Neutrophil (primary cell): ENCODE measurements around the gene FOLR1.
"Not testable (repeated sequence)": the region's sequence is repeated elsewhere in the genome, so short reads cannot be mapped to it uniquely, and the experiment has no call there.

Experiments
- H3K27ac ChIP-seq: fragments of 200-600 bp; sonication (generic); 2 replicates; pipeline ENCODE4 v1.5.1; 2016; ENCODE audit warnings: mild to moderate bottlenecking, moderate library complexity
- H3K27me3 ChIP-seq: fragments of 200-600 bp; sonication (generic); 2 replicates; pipeline ENCODE4 v1.6.0; 2016; ENCODE audit warnings: mild to moderate bottlenecking
- H3K36me3 ChIP-seq: fragments of 200-600 bp; sonication (generic); 2 replicates; pipeline ENCODE4 v1.5.1; 2017
- H3K4me1 ChIP-seq, 2 experiments: fragments of 200-600 bp in 1 of 2; sonication (generic) in 1 of 2; 1 replicate in 1 of 2; 2 replicates in 1 of 2; pipeline versions ENCODE4 v1.5.1 to v1.6.1; 2013 to 2016; ENCODE audit warnings: low read depth in 1 of 2, low read length in 1 of 2, mild to moderate bottlenecking in 1 of 2, moderate library complexity in 1 of 2; ENCODE audit not compliant: control insufficient read depth in 1 of 2, insufficient read depth in 1 of 2
- H3K4me3 ChIP-seq, 2 experiments: fragments of 200-600 bp in 1 of 2; sonication (generic) in 1 of 2; 1 replicate in 1 of 2; 2 replicates in 1 of 2; pipeline ENCODE4 v1.5.1; 2013 to 2016; ENCODE audit warnings: low read depth in 1 of 2, low read length in 1 of 2, mild to moderate bottlenecking in 1 of 2, moderate library complexity in 1 of 2
- H3K9me3 ChIP-seq: fragments of 200-600 bp; sonication (generic); 2 replicates; pipeline ENCODE4 v1.5.1; 2016
- TF ChIP-seq, protein P1 (sequence below): fragments of 200-600 bp; sonication (generic); IDR thresholded peaks from 2 replicates; pipeline ENCODE4 v1.5.1; 2016; ENCODE audit warnings: antibody characterized with exemption

FOLR1 gene

DNA sequence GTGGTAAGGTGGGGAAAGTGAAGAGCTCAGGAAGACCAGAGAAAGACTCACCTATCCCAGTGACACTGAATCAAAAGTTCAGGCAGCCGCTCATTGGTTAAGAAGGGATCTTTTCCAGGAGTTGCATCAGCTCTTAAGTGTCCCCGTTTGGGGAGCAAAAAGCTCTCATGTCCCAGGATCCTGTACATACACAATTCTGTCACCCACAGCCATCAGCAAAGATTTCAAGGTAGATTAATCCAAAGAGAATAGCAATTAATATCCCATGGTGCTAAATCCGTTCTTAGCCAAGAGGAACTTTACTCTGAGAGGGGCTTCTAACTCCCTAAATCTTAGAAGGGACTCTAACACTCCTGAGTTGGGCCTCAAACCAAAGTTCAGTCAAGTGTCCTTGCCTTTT, 37.1 kb upstream of the FOLR1 start:
- Histone ChIP-seq H3K27me3 (peaks cover 6% of the 10 kb centered on the region), H3K27ac (no peak overlapping the region), H3K4me1 (no peaks in the 10 kb centered on the region), H3K9me3 (no peaks in the 10 kb centered on the region), H3K4me3 (no peak overlapping the region), H3K36me3 (no peaks in the 10 kb centered on the region)
- TF ChIP-seq, protein P1, sequence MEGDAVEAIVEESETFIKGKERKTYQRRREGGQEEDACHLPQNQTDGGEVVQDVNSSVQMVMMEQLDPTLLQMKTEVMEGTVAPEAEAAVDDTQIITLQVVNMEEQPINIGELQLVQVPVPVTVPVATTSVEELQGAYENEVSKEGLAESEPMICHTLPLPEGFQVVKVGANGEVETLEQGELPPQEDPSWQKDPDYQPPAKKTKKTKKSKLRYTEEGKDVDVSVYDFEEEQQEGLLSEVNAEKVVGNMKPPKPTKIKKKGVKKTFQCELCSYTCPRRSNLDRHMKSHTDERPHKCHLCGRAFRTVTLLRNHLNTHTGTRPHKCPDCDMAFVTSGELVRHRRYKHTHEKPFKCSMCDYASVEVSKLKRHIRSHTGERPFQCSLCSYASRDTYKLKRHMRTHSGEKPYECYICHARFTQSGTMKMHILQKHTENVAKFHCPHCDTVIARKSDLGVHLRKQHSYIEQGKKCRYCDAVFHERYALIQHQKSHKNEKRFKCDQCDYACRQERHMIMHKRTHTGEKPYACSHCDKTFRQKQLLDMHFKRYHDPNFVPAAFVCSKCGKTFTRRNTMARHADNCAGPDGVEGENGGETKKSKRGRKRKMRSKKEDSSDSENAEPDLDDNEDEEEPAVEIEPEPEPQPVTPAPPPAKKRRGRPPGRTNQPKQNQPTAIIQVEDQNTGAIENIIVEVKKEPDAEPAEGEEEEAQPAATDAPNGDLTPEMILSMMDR, result no peak

DNA sequence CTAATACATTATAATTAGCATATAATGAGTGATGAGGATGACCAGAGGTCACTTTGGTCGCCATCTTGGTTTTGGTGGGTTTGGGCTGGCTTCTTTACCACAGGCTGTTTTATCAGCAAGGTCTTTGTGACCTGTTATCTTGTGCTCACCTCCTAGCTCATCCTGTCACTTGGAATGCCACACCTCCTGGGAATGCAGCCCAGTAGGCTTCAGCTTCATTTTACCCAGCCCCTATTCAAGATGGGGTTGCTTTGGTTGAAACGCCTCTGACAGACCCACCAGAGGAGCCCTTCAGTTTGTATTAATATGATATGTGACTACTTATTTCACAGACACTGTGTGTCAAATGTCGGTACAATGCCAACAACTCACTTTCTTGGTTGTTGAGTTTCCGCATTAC, 36.2 kb upstream of the FOLR1 start:
- Histone ChIP-seq H3K36me3 (no peaks in the 10 kb centered on the region), H3K27ac (no peak overlapping the region), H3K4me3 (no peak overlapping the region), H3K4me1 (no peaks in the 10 kb centered on the region), H3K27me3 (peaks cover 6% of the 10 kb centered on the region), H3K9me3 (no peaks in the 10 kb centered on the region)
- TF ChIP-seq, protein P1, result no peak

DNA sequence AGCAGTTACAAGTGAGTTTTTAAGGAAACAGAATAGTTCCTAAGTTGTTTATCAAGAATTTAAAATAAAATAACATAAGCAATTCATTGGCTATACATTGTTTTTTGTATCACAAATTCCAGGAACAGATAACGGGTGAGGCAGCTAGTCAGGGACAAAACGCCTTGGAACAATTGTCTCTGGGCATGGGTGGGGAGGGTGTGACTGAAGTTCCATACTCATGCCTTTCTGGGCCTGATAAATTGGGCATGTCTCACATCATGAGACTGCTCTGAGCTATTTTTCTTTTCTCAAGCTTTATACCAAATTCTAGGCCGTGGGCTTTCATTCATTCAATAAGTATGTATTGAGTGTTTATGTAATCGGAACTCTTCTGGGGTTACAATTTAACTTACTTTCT, 34.8 kb upstream of the FOLR1 start:
- no peak overlapping the region for H3K4me3 ChIP-seq
- TF ChIP-seq, protein P1, result no peak
- no peaks in the 10 kb centered on the region for H3K4me1 ChIP-seq
- H3K36me3 ChIP-seq, result no peaks in the 10 kb centered on the region
- H3K9me3 ChIP-seq, result no peaks in the 10 kb centered on the region
- peaks cover 6% of the 10 kb centered on the region for H3K27me3 ChIP-seq
- no peak overlapping the region for H3K27ac ChIP-seq

DNA sequence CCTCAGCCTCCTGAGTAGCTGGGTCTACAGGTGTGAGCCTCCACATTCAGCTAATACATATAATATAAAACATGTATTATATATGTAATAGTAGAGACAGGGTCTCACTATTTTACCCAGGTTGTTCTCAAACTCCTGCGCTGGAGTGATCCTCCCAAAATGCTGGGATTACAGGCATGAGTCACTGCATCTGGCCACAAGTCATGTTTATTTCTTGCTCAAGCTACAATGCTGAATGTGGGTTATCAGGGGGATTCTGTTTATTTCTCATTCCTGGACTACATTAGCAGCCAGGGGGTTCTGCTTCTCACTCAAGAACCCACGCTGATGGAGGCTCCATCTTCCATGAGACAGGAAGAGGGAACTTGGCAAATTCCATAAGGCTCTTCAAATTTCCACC, 31.6 kb upstream of the FOLR1 start:
- TF ChIP-seq, protein P1, result no peak
- H3K36me3 ChIP-seq, result no peaks in the 10 kb centered on the region
- H3K4me3 ChIP-seq, result no peak overlapping the region
- H3K27me3 ChIP-seq, result peaks cover 6% of the 10 kb centered on the region
- no peaks in the 10 kb centered on the region for H3K4me1 ChIP-seq
- H3K27ac ChIP-seq, result no peak overlapping the region
- H3K9me3 ChIP-seq, result no peaks in the 10 kb centered on the region

DNA sequence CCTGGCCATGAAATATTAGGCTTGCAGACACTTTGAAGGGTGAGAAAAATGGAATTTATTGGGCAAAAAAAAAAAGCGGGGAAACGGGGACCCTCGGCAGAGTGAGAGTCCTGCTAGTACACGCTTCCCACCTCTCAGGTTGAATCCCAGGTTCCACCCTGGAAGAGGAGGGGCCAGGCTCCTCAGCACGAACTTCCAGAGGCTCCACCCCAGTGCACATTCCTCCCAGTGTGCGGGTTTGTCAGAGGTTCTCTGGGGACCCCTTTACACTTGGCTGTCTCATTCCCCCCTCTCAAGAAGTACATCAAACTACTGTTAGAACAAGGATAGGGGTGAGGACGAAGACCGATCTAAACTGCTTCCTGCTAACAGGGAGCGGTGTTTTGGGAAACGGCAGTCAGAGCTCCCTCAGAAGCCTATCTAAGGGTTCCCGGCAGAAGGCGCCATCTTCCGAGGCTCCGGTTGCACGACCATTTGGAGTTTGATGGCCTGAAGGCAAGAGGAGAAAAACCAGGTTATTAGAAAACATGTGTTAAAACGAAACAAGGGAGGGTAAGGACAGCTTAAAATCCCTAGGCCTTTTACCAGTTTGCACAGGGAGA, 28.9 kb upstream of the FOLR1 start:
- no peaks in the 10 kb centered on the region for H3K4me1 ChIP-seq
- no peaks in the 10 kb centered on the region for H3K36me3 ChIP-seq
- H3K9me3 ChIP-seq, result no peaks in the 10 kb centered on the region
- no peak overlapping the region for H3K27ac ChIP-seq
- TF ChIP-seq, protein P1, result no peak
- no peak overlapping the region for H3K4me3 ChIP-seq
- H3K27me3 ChIP-seq, result peaks cover 6% of the 10 kb centered on the region

DNA sequence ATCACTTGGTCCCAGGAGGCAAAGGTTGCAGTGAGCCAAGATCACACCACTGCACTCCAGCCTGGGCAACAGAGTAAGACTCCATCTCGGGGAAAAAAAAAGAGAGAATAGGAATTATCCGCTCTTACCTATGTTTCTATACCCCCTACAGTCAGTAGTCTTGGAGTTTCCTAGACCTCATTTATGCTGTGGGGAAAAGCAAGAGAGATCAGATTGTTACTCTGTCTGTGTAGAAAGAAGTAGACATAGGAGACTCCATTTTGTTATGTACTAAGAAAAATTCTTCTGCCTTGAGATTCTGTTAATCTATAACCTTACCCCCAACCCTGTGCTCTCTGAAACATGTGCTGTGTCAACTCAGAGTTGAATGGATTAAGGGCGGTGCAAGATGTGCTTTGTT, 27.8 kb upstream of the FOLR1 start:
- H3K27ac ChIP-seq, H3K27me3 ChIP-seq, H3K4me3 ChIP-seq, H3K36me3 ChIP-seq, H3K4me1 ChIP-seq, H3K9me3 ChIP-seq: not testable (repeated sequence)

DNA sequence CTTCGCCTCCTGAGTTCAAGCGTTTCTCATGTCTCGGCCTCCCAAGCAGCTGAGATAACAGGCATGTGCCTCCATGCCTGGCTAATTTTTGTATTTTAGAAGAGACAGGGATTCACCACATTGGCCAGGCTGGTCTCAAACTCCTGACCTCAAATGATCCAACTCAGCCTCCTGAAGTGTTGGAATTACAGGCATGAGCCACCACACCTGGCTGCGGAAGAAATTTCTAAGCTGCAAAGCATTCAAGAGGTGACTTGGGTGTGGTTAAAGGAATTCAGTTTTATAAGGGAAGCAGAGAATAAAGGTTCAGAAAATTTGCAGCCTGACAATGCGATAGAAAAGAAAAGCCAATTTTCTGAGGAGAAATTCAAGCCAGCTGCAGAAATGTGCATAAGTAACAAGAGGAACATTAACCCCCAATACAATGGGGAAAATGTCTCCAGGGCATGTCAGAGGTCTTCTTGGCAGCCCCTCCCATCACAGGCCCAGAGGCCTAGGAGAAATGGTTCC, 22.8 kb upstream of the FOLR1 start:
- H3K4me3 ChIP-seq, H3K27ac ChIP-seq: not testable (repeated sequence)

DNA sequence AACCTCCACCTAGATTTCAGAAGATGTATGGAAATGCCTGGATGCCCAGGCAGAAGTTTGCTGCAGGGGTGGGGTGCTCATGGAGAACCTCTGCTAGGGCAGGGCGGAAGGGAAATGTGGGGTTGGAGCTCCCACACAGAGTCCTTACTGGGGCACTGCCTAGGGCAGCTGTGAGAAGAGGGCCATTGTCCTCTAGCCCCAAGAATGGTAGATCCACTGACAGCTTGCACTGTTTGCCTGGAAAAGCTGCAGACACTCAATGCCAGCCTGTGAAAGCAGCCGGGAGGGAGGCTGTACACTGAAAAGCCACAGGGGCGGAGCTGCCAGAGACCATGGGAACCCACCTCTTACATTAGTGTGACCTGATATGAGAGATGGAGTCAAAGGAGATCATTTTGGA, 22.2 kb upstream of the FOLR1 start:
- peaks cover 31 to 37% of the 10 kb centered on the region in 2 experiments for H3K4me1 ChIP-seq
- H3K27ac ChIP-seq, H3K36me3 ChIP-seq, H3K27me3 ChIP-seq, H3K9me3 ChIP-seq, H3K4me3 ChIP-seq: not testable (repeated sequence)

More for the DNA sequence above, 22.8 kb upstream of the FOLR1 start:
- peaks cover 27 to 31% of the 10 kb centered on the region in 2 experiments for H3K4me1 ChIP-seq
- H3K27me3 ChIP-seq, H3K36me3 ChIP-seq, H3K9me3 ChIP-seq: not testable (repeated sequence)

DNA sequence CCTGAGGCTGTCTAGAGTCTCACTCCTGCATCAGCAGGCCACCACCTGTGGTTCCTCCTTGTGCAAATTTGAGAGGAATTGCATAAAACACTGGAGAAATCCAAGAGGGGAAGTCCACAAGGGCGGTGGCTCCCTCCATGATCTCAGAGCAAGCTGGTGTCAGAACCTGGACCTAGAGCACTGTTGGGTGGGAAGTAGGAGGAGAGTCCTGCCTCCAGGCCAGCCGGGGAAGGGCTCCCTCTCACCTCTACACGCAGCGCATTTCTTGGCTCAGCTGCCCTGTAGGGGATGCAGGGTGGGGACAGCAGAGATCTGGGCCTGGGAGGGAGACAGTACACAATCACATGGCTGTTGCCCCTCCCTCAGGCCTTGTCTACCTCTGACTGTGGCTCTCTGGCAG, 19.9 kb upstream of the FOLR1 start:
- not testable (repeated sequence) for H3K36me3 ChIP-seq, H3K9me3 ChIP-seq, H3K27me3 ChIP-seq, H3K4me3 ChIP-seq
- Histone ChIP-seq H3K4me1 (peaks cover 31 to 37% of the 10 kb centered on the region in 2 experiments), H3K27ac (peak overlapping the region; percentile 63)
